NB4 (cell line): ENCODE data around the gene DLEU7.

Experiments used
- DNase-seq: peaks from one replicate; pipeline ENCODE4 v3.0.0; 2010; ENCODE audit warnings: low read depth
- H3K4me3 ChIP-seq: one replicate; pipeline ENCODE4 v1.5.1; 2011; ENCODE audit warnings: mild to moderate bottlenecking, low read depth, low read length, moderate library complexity
- MAX ChIP-seq: IDR thresholded peaks from 2 replicates; pipeline ENCODE4 v1.6.1; 2011; ENCODE audit warnings: low read depth, low read length
- MYC ChIP-seq: IDR thresholded peaks from 2 replicates; pipeline ENCODE4 v1.6.1; 2011; ENCODE audit warnings: low read depth, low read length
- POLR2A ChIP-seq: IDR thresholded peaks from 2 replicates; pipeline ENCODE4 v1.6.1; 2011; ENCODE audit warnings: mild to moderate bottlenecking; ENCODE audit not compliant: insufficient read length; ENCODE audit errors: extremely low read depth
- TF ChIP-seq, protein P1 (sequence below): IDR thresholded peaks from one replicate; pipeline ENCODE4 v1.5.1; 2012; ENCODE audit warnings: low read depth, low read length

The DLEU7 gene

DNA sequence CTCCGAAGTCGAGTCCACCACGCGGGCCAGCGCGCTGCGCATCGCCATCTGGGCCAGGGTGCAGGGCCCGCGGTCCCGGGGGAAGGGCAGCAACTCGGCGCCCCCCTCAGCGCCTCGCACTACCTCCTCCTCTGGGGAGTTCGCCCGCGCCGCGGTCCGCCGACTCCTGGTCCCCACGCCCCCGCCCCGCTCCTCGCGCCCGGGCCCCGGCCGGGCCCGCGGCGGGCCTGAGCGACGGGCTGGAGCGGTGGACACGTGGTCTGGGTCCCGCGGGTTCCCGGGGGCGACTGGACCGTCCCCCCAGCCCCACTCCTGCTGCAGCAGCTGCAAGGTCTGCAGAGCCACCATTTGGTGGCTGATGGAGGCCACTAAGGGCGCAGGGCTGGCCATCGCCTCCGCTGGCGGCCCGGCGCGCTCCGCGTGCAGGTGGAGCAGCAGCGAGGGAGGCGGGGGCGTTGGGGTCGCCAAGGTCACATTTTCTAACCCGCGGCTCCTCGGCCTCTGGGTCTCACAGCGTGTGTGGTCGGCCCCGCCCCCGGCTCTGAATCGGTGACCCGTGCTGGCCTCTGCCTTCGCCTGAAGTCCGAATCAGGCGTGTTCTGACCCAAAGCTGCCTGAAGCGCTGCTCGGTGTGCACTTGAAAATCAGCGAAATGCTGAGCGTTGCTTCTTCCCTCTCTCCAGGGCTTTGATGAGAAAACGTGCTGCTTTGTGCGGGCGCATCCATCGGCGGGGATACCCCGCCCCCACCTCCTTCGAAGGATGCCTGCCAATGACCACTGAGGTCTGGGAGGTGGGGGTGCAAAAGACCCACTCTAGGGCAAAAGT lies at the start of gene DLEU7:
DLEU7 (minus strand) TSS at position 436 of the 827 bp plus-strand sequence; CDS start at position 390, 46 bp downstream.
- H3K4me3 ChIP-seq, result no peak within 1 kb of the TSS

DNA sequence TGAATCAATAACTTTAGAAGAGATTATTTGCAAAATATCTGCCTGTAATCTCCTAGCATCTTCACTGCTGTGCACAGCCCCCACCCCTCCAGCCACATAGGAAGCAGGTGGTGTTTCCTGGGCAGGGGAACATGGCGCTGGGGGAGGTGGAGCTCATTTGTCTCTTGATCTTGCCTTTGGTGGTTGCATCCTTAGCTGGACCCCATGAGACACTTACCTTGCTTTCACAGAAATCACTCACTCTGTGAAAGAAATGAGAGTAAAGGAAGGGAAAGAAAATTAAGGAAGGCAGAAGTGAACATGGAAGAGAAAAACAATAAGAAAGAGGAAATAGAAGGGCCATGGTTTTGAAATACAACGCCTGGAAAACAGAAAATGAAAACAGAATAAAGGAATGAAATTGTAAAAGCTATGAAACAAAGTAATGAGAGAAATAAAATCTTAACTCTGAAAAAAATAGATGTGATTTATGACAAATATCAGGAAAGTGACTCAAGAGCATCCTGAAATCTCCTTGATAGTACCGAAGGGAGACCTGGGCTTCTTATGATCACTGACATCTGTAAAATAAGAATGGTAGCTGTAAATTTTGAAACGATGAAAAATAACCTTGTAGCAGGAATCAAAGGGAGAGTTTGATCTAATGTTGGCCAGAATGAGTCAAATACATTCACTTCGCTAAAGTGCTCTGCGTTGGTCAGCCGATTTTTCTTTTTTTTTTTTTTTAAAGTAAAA lies 48.9 kb upstream of the DLEU7 start:
- peak; percentile 73 for DNase-seq
- TF ChIP-seq MYC (no peak), POLR2A (no peak), MAX (no peak)
- TF ChIP-seq, protein P1, sequence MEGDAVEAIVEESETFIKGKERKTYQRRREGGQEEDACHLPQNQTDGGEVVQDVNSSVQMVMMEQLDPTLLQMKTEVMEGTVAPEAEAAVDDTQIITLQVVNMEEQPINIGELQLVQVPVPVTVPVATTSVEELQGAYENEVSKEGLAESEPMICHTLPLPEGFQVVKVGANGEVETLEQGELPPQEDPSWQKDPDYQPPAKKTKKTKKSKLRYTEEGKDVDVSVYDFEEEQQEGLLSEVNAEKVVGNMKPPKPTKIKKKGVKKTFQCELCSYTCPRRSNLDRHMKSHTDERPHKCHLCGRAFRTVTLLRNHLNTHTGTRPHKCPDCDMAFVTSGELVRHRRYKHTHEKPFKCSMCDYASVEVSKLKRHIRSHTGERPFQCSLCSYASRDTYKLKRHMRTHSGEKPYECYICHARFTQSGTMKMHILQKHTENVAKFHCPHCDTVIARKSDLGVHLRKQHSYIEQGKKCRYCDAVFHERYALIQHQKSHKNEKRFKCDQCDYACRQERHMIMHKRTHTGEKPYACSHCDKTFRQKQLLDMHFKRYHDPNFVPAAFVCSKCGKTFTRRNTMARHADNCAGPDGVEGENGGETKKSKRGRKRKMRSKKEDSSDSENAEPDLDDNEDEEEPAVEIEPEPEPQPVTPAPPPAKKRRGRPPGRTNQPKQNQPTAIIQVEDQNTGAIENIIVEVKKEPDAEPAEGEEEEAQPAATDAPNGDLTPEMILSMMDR, result no peak

More for the DNA sequence above, at the start of gene DLEU7:
- TF ChIP-seq MYC (no peak), MAX (no peak), POLR2A (no peak)
- TF ChIP-seq, protein P1, result no peak
- no peak for DNase-seq

DNA sequence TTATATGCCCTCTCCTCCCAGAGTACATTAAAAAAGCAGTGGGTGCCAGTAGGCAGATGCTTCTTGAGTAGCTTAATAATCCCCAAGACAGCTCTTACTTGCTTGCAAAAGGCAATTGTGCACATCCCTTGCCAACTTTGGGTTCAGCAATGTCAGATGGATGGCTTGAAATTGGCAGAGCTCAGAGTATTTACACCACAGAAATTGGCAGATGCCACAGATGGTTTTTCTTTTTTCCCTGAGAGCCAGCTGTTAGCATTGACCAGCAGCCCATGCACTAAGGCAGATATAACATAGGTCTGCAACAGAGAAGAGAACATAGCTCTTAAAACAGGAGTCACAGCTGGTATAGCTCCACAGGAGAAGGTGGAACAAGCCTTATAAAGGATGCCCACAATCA lies 47.7 kb upstream of the DLEU7 start:
- no peak overlapping the region for H3K4me3 ChIP-seq
- DNase-seq, result no peak
- TF ChIP-seq, protein P1, result no peak
- TF ChIP-seq POLR2A, result no peak
- TF ChIP-seq MAX, result no peak
- TF ChIP-seq MYC, result no peak

More for the DNA sequence above, 48.9 kb upstream of the DLEU7 start:
- H3K4me3 ChIP-seq, result no peak overlapping the region

DNA sequence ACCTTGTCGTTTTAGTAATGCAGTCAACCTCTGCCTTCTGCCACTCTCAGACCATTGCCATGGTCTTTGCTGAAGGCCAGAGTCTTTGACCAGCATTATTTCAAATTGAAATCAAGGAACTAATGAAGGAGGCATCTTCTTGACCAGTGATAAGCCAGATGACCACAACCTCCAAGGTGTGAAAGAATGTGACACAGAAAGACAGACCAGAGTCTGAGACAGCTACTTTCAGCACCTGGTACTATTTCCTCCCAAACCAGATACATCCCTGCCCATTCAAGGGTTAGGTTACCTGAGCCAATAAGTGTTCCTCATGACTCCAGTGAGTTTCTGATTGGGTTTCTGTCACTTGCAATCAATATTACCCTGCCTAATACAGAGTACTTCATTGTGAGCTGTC lies 45.8 kb upstream of the DLEU7 start:
- TF ChIP-seq, protein P1, result no peak
- TF ChIP-seq MYC (no peak), MAX (no peak), POLR2A (no peak)
- no peak for DNase-seq
- H3K4me3 ChIP-seq, result no peak overlapping the region

DNA sequence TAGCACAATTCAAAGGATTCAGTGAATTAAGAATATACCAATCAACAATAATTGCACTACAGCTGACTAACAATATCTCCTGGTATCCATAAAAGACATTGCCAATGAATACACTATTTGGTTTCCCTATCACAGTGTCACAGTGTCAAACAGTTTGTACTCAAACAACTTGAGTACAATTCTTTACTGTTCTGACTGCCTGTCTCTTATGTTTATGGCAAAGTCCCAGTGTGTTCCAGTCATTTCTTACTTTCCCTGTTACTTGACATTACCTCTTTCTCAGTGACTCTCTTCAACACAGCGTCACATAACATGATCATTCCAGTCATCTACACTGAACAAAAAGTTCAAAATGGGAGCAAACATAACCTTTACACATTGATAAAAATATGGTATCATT lies 44.9 kb upstream of the DLEU7 start:
- no peak for TF ChIP-seq POLR2A
- no peak for TF ChIP-seq MYC
- H3K4me3 ChIP-seq, result no peak overlapping the region

GRCh38 chr13:50887151-50887550 lies 43.7 kb upstream of the DLEU7 start:
- TF ChIP-seq, protein P1, result no peak
- no peak overlapping the region for H3K4me3 ChIP-seq

More for the DNA sequence above, 44.9 kb upstream of the DLEU7 start:
- no peak for DNase-seq

More at GRCh38 chr13:50887151-50887550, 43.7 kb upstream of the DLEU7 start:
- DNase-seq, result no peak
